Measurements from ENCODE around the gene CYP21A2. TPM values are rescaled to one million over a fixed set of nuclear protein-coding genes. Genes with fewer than 3 reads are reported as not detected.
"Not testable (repeated sequence)": the region's sequence is repeated elsewhere in the genome, so short reads cannot be mapped to it uniquely, and the experiment has no call there.

The CYP21A2 gene
- total RNA-seq, 4 donors from 2014 or later: 1.0 to 15.3 (median 3.9) TPM

DNA sequence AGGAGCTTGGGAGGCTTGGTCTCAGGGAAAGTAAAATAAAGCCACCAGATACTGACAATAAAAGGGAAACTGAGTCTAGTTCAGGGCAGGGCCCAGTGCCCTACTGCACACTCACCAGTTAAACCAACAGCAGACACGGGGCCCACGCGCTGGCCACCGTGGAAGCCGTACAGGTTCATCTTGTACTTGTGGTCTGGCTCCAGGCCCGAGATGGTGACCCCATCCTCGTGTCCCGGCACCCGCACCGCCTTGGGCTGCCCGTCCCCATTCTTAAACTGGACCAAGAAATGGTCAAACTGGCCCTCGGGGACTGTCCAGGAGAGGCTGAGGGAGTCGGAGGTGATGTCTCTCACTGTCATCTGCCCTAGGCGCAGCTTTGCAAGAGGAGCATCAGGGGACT lies 26.5 kb downstream of the CYP21A2 start:
- no peaks in the 10 kb centered on the region for H3K9me3 ChIP-seq
- WGBS, 2 donors: 90 to 95% methylated on average over 14 of the region's 14 CpGs
- TF ChIP-seq, protein P1, sequence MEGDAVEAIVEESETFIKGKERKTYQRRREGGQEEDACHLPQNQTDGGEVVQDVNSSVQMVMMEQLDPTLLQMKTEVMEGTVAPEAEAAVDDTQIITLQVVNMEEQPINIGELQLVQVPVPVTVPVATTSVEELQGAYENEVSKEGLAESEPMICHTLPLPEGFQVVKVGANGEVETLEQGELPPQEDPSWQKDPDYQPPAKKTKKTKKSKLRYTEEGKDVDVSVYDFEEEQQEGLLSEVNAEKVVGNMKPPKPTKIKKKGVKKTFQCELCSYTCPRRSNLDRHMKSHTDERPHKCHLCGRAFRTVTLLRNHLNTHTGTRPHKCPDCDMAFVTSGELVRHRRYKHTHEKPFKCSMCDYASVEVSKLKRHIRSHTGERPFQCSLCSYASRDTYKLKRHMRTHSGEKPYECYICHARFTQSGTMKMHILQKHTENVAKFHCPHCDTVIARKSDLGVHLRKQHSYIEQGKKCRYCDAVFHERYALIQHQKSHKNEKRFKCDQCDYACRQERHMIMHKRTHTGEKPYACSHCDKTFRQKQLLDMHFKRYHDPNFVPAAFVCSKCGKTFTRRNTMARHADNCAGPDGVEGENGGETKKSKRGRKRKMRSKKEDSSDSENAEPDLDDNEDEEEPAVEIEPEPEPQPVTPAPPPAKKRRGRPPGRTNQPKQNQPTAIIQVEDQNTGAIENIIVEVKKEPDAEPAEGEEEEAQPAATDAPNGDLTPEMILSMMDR (IDR thresholded peaks at IDR 0.05): no peak
- TF ChIP-seq EP300 (IDR thresholded peaks at IDR 0.05) (no peak), POLR2A (IDR thresholded peaks at IDR 0.05) (no peak)
- peaks cover 0 to 78% (median 0%) of the 10 kb centered on the region in 3 donors for H3K36me3 ChIP-seq
- H3K27ac ChIP-seq: peak overlapping the region in 1 of 4 donors; percentile 9
- no peaks in the 10 kb centered on the region for H3K27me3 ChIP-seq
- H3K4me1 ChIP-seq: peaks cover 0 to 19% (median 2%) of the 10 kb centered on the region in 4 donors
- H3K4me3 ChIP-seq: no peak overlapping the region
- no peak for DNase-seq (ENCODE audit: low spot score in 2 of 2)

DNA sequence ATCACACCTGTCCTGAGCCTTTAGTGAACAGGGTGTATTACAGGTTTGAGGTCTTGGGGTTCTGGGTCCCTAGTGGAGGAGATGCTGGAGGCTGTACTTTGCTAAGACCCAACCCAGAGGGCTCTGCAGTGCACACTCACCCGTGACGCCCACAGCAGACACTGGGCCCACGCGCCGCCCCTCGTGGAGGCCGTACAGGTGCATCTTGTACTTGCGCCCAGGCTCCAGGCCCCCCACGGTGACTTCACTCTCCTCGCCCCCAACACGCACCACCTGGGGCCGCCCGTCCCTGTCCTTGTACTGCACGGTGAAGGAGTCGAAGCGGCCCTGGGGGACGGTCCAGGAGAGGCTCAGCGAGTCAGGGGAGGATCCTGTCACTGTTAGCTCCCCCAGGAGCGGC lies 29.3 kb downstream of the CYP21A2 start:
- Histone ChIP-seq H3K4me1 (peaks cover 0 to 31% (median 0%) of the 10 kb centered on the region in 4 donors), H3K36me3 (peaks cover 0 to 64% (median 0%) of the 10 kb centered on the region in 3 donors)
- not testable (repeated sequence) for H3K4me3 ChIP-seq; DNase-seq (ENCODE audit: low spot score in 2 of 2); H3K27me3 ChIP-seq; H3K9me3 ChIP-seq; H3K27ac ChIP-seq
- WGBS, 2 donors: 87 to 88% methylated on average over 19 of the region's 19 CpGs

DNA sequence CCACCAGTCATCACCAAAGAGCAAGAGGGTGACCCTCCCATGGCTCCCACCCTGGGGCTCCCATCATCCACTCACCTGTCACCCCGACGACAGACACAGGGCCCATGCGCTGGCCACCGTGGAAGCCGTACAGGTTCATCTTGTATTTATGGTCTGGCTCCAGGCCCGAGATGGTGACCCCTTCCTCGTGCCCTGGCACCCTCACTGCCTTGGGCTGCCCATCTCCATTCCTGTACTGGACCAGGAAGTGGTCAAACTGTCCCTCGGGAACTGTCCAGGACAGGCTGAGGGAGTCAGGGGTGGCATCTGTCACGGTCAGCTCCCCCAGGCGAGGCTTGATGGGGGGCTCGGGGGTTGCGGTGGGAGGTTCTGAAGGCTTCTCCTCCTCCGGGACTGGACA lies 30.1 kb downstream of the CYP21A2 start:
- DNase-seq (ENCODE audit: low spot score in 2 of 2); H3K27me3 ChIP-seq; H3K4me3 ChIP-seq; H3K9me3 ChIP-seq: not testable (repeated sequence)
- peaks cover 0 to 32% (median 0%) of the 10 kb centered on the region in 4 donors for H3K4me1 ChIP-seq
- 87 to 88% methylated on average over 13 of the region's 13 CpGs for WGBS, 2 donors
- H3K27ac ChIP-seq: peak overlapping the region in 1 of 4 donors; percentile 24
- peaks cover 0 to 68% (median 0%) of the 10 kb centered on the region in 3 donors for H3K36me3 ChIP-seq

DNA sequence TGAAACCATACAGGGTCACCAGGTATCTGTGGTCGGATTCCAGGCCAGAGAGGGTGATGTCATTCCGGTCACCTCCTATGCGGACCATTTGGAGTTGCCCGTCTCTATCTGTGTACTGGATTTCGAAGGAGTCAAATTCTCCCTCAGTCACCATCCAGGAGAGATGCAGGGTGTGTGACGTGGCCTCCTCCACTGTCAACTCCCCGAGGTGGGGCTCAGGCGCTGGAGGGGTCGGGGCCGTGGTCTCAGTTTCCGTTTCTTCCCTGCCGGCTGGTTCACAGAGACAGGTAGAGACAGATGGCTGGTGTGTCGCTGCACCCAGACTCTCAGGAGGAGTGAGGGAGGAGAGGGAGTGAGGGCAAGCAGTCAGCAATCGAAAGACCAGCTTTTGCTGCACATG lies 30.7 kb downstream of the CYP21A2 start:
- peaks cover 0 to 69% (median 0%) of the 10 kb centered on the region in 3 donors for H3K36me3 ChIP-seq
- peaks cover 0 to 28% (median 0%) of the 10 kb centered on the region in 4 donors for H3K4me1 ChIP-seq
- H3K4me3 ChIP-seq: no peak overlapping the region
- WGBS, 2 donors: 88 to 91% methylated on average over 14 of the region's 14 CpGs
- DNase-seq (ENCODE audit: low spot score in 2 of 2): no peak
- H3K9me3 ChIP-seq: no peaks in the 10 kb centered on the region
- TF ChIP-seq EP300 (IDR thresholded peaks at IDR 0.05) (no peak), POLR2A (IDR thresholded peaks at IDR 0.05) (no peak)
- TF ChIP-seq, protein P1 (IDR thresholded peaks at IDR 0.05): no peak
- peak overlapping the region in 1 of 4 donors; percentile 24 for H3K27ac ChIP-seq
- no peaks in the 10 kb centered on the region for H3K27me3 ChIP-seq

DNA sequence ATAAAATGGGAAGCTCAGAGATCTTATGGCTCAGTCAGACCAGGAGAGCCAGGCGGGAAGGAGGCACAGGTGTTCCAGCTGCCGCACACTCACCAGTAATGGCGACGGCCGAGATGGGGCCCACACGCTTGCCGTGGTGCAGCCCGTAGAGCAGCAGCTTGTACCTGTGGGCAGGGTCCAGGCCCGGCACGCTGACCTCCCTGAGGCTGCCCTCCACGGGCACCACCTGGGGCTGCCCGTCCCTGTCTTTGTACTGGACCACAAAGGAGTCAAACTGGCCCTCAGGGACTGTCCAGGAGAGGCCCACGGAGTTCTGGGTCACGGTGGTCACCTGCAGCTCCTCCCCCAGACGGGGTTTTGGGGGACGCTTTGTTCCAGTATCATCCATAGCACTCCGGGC lies 31.2 kb downstream of the CYP21A2 start:
- no peak for DNase-seq (ENCODE audit: low spot score in 2 of 2)
- Histone ChIP-seq H3K4me3 (no peak overlapping the region), H3K9me3 (no peaks in the 10 kb centered on the region), H3K36me3 (peaks cover 0 to 69% (median 0%) of the 10 kb centered on the region in 3 donors), H3K4me1 (peaks cover 0 to 28% (median 0%) of the 10 kb centered on the region in 4 donors), H3K27ac (peak overlapping the region in 1 of 4 donors; percentile 83), H3K27me3 (no peaks in the 10 kb centered on the region)
- WGBS, 2 donors: 84 to 93% methylated on average over 11 to 12 of the region's 17 CpGs
- TF ChIP-seq EP300 (IDR thresholded peaks at IDR 0.05) (no peak), POLR2A (IDR thresholded peaks at IDR 0.05) (no peak)
- TF ChIP-seq, protein P1 (IDR thresholded peaks at IDR 0.05): no peak

DNA sequence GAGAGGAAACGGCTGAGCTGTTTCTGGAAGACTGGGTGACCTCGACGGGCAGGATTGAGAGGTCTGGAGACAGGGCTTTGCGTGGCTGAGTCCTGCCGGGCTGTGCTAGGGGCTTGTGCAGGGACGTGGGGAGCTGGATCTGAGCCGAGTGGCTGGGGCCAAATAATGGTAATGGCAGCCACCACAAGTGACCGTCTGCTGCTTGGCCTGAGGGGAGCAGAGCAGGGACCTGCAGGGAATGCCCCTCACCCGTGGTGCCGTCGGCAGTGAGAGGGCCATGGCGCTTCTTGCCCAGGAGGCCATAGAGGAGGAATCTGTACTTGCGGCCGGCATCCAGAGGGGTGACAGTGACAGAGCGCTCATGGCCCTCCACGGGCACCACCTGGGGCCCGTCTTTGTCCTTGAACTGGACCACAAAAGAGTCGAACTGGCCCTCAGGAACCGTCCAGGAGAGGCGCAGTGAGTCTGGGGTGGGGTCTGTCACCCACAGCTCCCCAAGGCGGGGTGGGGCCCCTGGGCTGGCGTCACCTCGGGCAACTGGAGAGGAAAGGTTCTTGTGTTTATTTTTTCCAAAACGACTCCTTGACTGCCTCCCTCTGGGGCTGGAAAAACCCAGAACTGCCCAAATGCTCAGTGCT lies 31.8 kb downstream of the CYP21A2 start:
- peak overlapping the region in 3 of 4 donors; percentile 59 to 83 (median 82) for H3K27ac ChIP-seq
- 67 to 77% methylated on average over 18 to 23 of the region's 24 CpGs for WGBS, 2 donors
- H3K36me3 ChIP-seq: peaks cover 0 to 70% (median 0%) of the 10 kb centered on the region in 3 donors

More for the DNA sequence above, 31.8 kb downstream of the CYP21A2 start:
- Histone ChIP-seq H3K27me3 (no peaks in the 10 kb centered on the region), H3K4me3 (no peak overlapping the region), H3K9me3 (no peaks in the 10 kb centered on the region), H3K4me1 (peaks cover 0 to 24% (median 0%) of the 10 kb centered on the region in 4 donors)
- no peak for DNase-seq (ENCODE audit: low spot score in 2 of 2)
- TF ChIP-seq POLR2A (IDR thresholded peaks at IDR 0.05) (no peak), EP300 (IDR thresholded peaks at IDR 0.05) (no peak)
- TF ChIP-seq, protein P1 (IDR thresholded peaks at IDR 0.05): no peak
